NCI-H345 treated with DMSO at 0.1 percent for 48 hours (cell line): Measurements from ENCODE around the gene ALG11.
"Not testable (repeated sequence)": the region's sequence is repeated elsewhere in the genome, so short reads cannot be mapped to it uniquely, and the experiment has no call there.

Experiments
- DNase-seq: peaks from one replicate; lab custom pipeline; 2025; ENCODE audit not compliant: unreplicated experiment; lab: John Stamatoyannopoulos, UW

ALG11 gene

DNA sequence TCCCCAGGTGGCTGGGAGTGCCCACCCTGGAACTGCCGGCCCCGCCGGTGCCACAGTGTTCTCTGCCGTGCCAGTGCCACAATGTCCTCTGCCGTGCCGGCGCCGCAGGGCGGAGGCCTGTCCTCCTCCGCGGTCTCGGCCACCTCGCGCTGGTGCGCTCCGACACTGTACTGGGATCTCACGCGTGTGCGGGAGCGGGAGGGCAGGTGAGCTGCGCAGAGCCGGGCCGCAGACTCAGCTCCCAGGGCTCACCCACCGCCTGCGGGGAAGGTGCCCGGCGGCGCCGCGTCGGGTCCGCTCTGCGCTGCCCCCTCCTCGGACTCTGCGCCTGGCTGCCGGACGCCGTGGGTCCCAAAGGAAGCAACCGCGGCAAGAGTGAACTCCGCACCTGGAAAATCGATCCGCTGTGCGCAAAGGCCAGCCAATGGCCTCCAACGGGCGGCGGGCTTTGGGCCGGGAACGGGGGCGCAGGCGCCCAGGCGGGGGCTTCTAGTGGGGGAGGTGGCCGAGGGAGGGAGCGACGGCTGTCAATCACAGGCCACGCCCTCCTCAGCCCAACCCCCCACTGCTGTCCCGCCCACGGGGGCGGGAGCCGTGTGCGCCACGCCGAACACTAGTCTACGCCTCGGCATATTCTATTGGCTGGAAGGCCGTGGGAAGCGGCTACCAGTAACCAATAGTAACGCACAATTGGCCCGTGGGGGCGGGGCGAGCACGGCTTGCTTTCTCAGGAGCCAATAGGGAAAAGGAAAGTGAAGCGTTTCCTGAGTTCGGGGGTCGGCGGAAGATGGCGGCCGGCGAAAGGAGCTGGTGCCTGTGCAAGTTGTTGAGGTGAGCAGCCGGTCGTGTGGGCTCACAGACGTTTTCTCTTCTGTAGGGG lies at the start of gene ALG11:
Gene ALG11 (plus strand): TSS at position 767 of the 880 bp plus-strand sequence. CDS start 21 bp downstream, at position 788.
- DNase-seq = peak; percentile 78

DNA sequence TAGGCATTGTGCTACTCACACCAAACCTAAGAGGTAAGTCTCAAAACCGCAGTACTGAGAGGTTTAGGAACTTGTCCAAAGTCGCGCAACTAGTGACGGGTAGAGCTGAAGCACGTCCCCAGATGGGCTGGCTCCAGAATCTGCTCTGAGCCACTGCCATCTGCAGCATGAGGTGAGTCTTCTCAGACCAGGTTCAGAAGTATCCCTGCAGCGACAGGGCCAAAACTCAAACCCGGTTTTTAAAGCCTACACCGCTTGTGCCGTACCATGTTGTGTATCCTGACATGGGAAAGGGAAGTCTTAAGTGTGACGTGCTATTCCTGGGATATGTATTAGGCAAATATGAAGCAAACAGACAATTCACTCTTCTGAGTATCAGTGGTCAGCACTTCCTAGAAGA lies 46.0 kb upstream of the ALG11 start:
- DNase-seq = no peak

GRCh38 chr13:51967482-51968446 lies 44.4 kb upstream of the ALG11 start:
- DNase-seq = no peak

DNA sequence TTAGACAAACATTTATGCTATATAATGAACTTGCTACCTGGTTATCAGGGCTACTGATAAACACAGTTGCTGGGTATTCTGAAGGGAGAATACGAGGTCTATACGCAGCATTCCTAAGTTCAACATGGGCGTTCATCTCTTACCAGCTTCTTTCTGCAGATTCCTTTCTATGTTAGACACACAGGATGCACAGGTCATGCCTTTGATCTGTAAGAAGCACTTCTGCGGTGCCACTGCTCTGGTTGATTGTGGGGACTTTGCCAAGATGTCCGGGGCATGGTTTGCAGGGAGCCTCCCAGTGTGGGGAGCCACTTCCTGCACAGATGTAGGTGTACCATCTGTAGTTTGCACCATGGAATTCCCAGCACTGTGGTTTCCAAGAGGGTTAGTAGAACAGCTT lies 41.8 kb upstream of the ALG11 start:
- no peak for DNase-seq

DNA sequence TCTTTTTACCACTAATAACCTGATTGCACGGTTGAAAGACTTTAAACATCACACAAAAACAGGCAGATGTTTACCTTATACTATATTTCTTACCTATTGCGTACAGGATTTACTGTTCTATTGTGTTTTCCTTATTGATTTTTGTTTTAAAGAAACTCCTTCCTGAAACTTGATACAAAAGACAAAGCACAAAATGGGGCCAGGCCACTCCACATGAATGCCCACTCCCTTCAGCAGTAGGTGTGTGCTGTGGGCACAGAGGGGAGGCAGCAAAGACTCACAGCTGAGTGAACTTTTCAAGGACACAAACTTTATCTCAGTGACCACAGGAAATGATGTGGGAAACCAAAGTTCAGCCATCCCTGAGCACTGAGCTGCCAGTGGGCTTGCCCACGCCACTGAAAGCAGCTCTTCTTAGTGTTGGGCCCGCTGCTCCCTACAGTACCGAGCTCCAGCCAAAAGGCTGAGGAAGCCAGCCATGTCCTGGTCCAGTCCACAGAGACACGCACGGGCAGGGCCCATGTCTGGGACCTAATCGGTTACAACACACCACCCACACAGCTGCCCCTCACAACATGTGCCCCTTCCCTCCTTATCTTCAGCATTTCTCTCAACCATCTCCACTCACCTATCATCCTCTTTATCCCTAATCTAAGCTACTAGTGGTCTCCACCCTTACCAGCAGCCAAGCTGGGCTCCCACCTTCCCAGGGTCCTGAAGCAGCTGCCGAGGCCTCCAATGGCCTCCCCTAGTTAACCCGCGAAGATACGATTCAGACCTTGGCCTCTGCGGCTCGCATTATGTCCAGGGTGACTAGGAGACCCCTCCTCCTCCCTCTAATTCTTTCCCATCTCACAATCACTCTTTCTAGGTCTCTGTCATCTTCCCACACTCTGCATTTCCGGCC lies 40.4 kb upstream of the ALG11 start:
- no peak for DNase-seq

- no peak for DNase-seq
Observed at GRCh38 chr13:51974482-51974881, 37.7 kb upstream of the ALG11 start.

DNA sequence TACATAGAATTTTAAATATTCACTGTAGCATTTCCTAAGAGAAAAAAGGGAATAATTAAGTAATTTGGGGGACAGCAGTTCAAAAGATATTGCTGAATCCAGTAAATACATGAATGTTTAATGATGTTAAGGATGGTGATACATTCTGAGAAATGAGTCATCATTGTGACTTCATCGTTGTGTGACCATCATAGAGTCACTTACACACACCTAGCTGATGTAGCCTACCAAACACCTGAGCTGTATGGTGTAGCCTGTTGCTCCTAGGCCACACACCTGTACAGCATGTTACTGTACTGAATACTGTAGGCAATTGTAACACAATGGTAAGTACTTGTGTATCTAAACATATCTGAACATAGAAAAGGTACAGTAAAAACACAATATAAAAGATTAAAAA lies 35.8 kb upstream of the ALG11 start:
- DNase-seq = no peak

DNA sequence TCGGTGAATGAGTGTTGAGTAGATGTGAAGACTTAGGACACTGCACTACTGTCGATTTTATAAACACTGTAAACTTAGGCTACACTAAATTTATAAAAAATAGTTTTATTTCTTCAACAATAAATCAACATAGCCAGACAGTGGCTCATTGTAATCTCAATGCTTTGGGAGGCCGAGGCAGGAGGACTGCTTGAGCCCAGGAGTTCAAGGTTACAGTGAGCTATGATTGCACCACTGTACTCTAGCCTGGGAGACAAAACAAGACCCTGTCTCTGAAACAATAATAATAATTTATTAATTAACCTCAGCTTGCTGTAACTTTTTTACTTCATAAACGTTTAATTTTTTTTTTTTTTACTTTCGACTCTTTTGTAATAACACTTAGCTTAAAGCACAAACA lies 35.3 kb upstream of the ALG11 start:
- no peak for DNase-seq

GRCh38 chr13:51977625-51978024 lies 34.6 kb upstream of the ALG11 start:
- DNase-seq = no peak

- no peak for DNase-seq
Observed at GRCh38 chr13:51978796-51979556, 33.2 kb upstream of the ALG11 start.

- DNase-seq = no peak
Observed at GRCh38 chr13:51980908-51981307, 31.3 kb upstream of the ALG11 start.

DNA sequence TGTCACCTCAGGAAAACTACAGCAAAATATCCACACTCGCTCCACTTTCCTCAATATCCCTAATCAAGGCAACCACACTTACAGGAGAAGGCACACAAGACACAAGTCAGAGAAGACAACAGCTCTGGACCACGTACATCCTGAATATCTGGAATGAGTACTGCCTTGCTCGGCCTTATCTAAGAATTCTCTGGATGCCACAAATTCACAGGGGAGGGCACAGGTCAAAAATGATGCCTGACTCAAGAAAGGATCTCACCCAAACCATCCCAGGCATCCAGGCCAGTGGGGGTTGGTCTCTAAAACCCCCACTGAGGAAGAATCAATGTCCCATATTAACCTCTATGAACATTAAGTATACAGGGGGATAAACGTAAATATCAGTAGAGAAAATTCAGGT lies 30.8 kb upstream of the ALG11 start:
- no peak for DNase-seq

DNA sequence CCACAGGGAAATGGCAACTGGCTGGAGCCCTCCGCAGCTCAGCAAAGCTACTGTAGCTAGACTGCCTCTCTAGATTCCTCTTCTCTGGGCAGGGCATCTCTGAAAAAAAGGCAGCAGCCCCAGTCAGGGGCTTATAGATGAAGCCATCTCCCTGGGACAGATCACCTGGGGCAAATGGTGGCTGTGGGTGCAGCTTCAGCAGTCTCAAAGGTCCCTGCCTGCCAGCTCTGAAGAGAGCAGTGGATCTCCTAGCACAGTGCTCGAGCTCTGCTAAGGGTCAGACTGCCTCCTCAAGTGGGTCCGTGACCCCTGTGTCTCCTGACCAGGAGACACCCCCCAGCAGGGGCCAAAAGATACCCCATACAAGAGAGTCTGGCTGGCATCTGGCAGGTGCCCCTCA lies 28.9 kb upstream of the ALG11 start:
- not testable (repeated sequence) for DNase-seq

GRCh38 chr13:51984904-51985303 lies 27.3 kb upstream of the ALG11 start:
- DNase-seq = not testable (repeated sequence)

GRCh38 chr13:51988988-51989618 lies 23.1 kb upstream of the ALG11 start:
- DNase-seq = no peak

DNA sequence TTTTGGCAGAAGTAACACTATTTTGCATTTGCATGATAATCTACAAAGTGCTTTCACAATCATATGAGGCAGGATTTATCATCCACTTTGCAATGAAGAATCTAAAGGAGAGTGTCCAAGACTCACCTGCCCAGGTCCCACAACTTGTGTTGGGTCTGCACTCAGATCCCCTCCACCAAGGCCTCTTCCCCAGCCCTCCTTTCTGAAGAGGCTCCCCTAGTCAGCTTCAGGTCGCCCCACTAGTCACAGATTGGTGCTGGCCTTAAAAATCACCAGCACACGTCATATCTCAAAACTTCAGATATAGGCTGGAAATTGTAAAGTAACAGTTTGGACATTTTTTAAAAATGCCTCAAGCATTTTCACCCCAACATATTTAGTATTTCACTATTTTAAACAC lies 18.5 kb upstream of the ALG11 start:
- DNase-seq = no peak

- no peak for DNase-seq
Observed at GRCh38 chr13:51995677-51996551, 16.3 kb upstream of the ALG11 start.

GRCh38 chr13:51996641-51997040 lies 15.6 kb upstream of the ALG11 start:
- no peak for DNase-seq

- no peak for DNase-seq
Observed at GRCh38 chr13:51997186-51997585, 15.0 kb upstream of the ALG11 start.
